GM12801 (cell line): ENCODE results near the gene FSTL5.

Experiments used
- CTCF ChIP-seq: IDR thresholded peaks from one replicate; pipeline ENCODE4 v1.5.1; 2011; ENCODE audit warnings: control low read depth; ENCODE audit not compliant: insufficient read length; ENCODE audit errors: extremely low read depth

The FSTL5 gene

GRCh38 chr4:162016991-162017390 is 146.8 kb downstream of the FSTL5 start:
- TF ChIP-seq CTCF, result no peak

- no peak for TF ChIP-seq CTCF
Observed at GRCh38 chr4:162016219-162016618, 147.6 kb downstream of the FSTL5 start.

GRCh38 chr4:162015090-162015489 is 148.7 kb downstream of the FSTL5 start:
- TF ChIP-seq CTCF, result no peak

- no peak for TF ChIP-seq CTCF
Observed at GRCh38 chr4:162011089-162011488, 152.7 kb downstream of the FSTL5 start.

GRCh38 chr4:162010362-162010761 is 153.4 kb downstream of the FSTL5 start:
- no peak for TF ChIP-seq CTCF

GRCh38 chr4:161992317-161992716 is 171.5 kb downstream of the FSTL5 start:
- TF ChIP-seq CTCF, result no peak

GRCh38 chr4:161991811-161992210 is 172.0 kb downstream of the FSTL5 start:
- TF ChIP-seq CTCF, result no peak

GRCh38 chr4:161990721-161991120 is 173.1 kb downstream of the FSTL5 start:
- TF ChIP-seq CTCF, result no peak
